IMR-90 (cell line): ENCODE data around the gene PRR5. TPM values are rescaled to one million over a fixed set of nuclear protein-coding genes. Genes with fewer than 3 reads are reported as not detected.

Experiments
- ATAC-seq: fragments of 200-7000 bp; cut with Tn5 transposase; 2 replicates; pipeline ENCODE4 v1.9.1; 2020; ENCODE audit warnings: low read depth, mild to moderate bottlenecking, moderate library complexity
- BruUV-seq: library from RNA; stranded (reverse); fragments of 400-500 nt; replicated peaks from 2 replicates; lab custom pipeline; 2021; lab: Mats Ljungman, UMichigan
- CTCF ChIA-PET: fragments of 300-600 bp; formaldehyde crosslinking; extraction: SDS; loops from one replicate; lab custom pipeline; 2021; ENCODE audit warnings: antibody characterized with exemption; lab: Yijun Ruan, JAX
- POLR2A ChIA-PET: fragments of 300-600 bp; sonication (Branson Sonifier 250); formaldehyde crosslinking; loops from one replicate; lab custom pipeline; 2022; ENCODE audit warnings: antibody characterized with exemption; ENCODE audit not compliant: unreplicated experiment; lab: Charles Lee
- DNase-seq: peaks from one replicate; pipeline ENCODE4 v3.0.0; 2013
- H2AFZ ChIP-seq: replicated peaks from 2 replicates; pipeline ENCODE3; 2013; ENCODE audit warnings: low read length, mild to moderate bottlenecking; ENCODE audit not compliant: poor library complexity
- H2AK5ac ChIP-seq: 2 replicates; pipeline ENCODE4 v1.6.1; 2013; ENCODE audit warnings: low read depth, low read length, inconsistent platforms
- H2AK9ac ChIP-seq: replicated peaks from 2 replicates; pipeline ENCODE3; 2013; ENCODE audit warnings: mild to moderate bottlenecking, low read depth, low read length, moderate library complexity; ENCODE audit not compliant: poor library complexity
- H2BK120ac ChIP-seq: 2 replicates; pipeline ENCODE4 v1.6.1; 2013; ENCODE audit warnings: low read depth, low read length, inconsistent platforms
- H2BK15ac ChIP-seq: 3 replicates; pipeline ENCODE4 v1.6.1; 2013; ENCODE audit warnings: low read depth, low read length, inconsistent platforms
- H2BK20ac ChIP-seq: 2 replicates; pipeline ENCODE4 v1.6.1; 2013; ENCODE audit warnings: low read depth, mild to moderate bottlenecking, inconsistent platforms, low read length, moderate library complexity
- H2BK5ac ChIP-seq: 2 replicates; pipeline ENCODE4 v1.6.1; 2013; ENCODE audit warnings: mild to moderate bottlenecking, low read depth, low read length, inconsistent platforms; ENCODE audit not compliant: poor library complexity, severe bottlenecking
- H3K14ac ChIP-seq: replicated peaks from 2 replicates; pipeline ENCODE4 v1.6.1; 2013; ENCODE audit warnings: low read depth, low read length, inconsistent platforms
- H3K18ac ChIP-seq: 2 replicates; pipeline ENCODE4 v1.6.1; 2013; ENCODE audit warnings: low read depth, low read length, control low read depth
- H3K23ac ChIP-seq: 2 replicates; pipeline ENCODE4 v1.6.1; 2013; ENCODE audit warnings: low read depth, low read length, inconsistent platforms
- H3K27ac ChIP-seq: 2 replicates; pipeline ENCODE4 v1.5.1; 2013; ENCODE audit warnings: mild to moderate bottlenecking, control low read depth, low read length; ENCODE audit not compliant: insufficient read depth
- H3K27me3 ChIP-seq: 2 replicates; pipeline ENCODE4 v1.6.1; 2013; ENCODE audit warnings: low read length; ENCODE audit not compliant: control insufficient read depth, insufficient read depth
- H3K36me3 ChIP-seq: 2 replicates; pipeline ENCODE4 v1.6.1; 2013; ENCODE audit warnings: low read length, mixed read lengths; ENCODE audit not compliant: control insufficient read depth, insufficient read depth
- H3K4ac ChIP-seq: 2 replicates; pipeline ENCODE4 v1.6.1; 2013; ENCODE audit warnings: low read depth, low read length, inconsistent platforms
- H3K4me1 ChIP-seq: 2 replicates; pipeline ENCODE4 v1.6.1; 2013; ENCODE audit warnings: low read length, mixed read lengths; ENCODE audit not compliant: control insufficient read depth, insufficient read depth
- H3K4me2 ChIP-seq: 2 replicates; pipeline ENCODE4 v1.6.1; 2013; ENCODE audit warnings: low read depth, mild to moderate bottlenecking, control low read depth, low read length, moderate library complexity
- H3K4me3 ChIP-seq: 2 replicates; pipeline ENCODE4 v1.5.1; 2013; ENCODE audit warnings: low read depth, mild to moderate bottlenecking, control low read depth, low read length, moderate library complexity; ENCODE audit not compliant: insufficient read depth
- H3K56ac ChIP-seq: 2 replicates; pipeline ENCODE4 v1.6.1; 2013; ENCODE audit warnings: low read length, inconsistent platforms; ENCODE audit not compliant: insufficient read depth; ENCODE audit errors: extremely low read depth
- H3K79me1 ChIP-seq, 2 experiments: 2 replicates each; pipeline ENCODE4 v1.6.1; 2013; ENCODE audit warnings: low read length in 2 of 2, inconsistent platforms in 1 of 2, low read depth in 1 of 2
- H3K9ac ChIP-seq: 2 replicates; pipeline ENCODE4 v1.6.1; 2013; ENCODE audit warnings: low read depth, low read length, control low read depth
- H3K9me1 ChIP-seq: 2 replicates; pipeline ENCODE4 v1.6.1; 2013; ENCODE audit warnings: low read length, inconsistent platforms; ENCODE audit not compliant: insufficient read depth
- H3K9me3 ChIP-seq: 2 replicates; pipeline ENCODE4 v1.6.1; 2013; ENCODE audit warnings: low read length; ENCODE audit not compliant: control insufficient read depth, insufficient read depth
- H4K20me1 ChIP-seq: 2 replicates; pipeline ENCODE4 v1.6.1; 2013; ENCODE audit warnings: low read length, inconsistent platforms; ENCODE audit not compliant: insufficient read depth
- H4K5ac ChIP-seq: 2 replicates; pipeline ENCODE4 v1.6.1; 2013; ENCODE audit warnings: mild to moderate bottlenecking, low read depth, low read length, control low read depth
- H4K8ac ChIP-seq, 2 experiments: 2 replicates each; pipeline ENCODE4 v1.6.1; 2013; ENCODE audit warnings: low read depth in 2 of 2, low read length in 2 of 2, control low read depth in 1 of 2, inconsistent platforms in 1 of 2
- H4K91ac ChIP-seq: 2 replicates; pipeline ENCODE4 v1.6.1; 2013; ENCODE audit warnings: low read depth, low read length, inconsistent platforms; ENCODE audit not compliant: insufficient read depth
- BHLHE40 ChIP-seq: fragments of 150-350 bp; IDR thresholded peaks from 2 replicates; pipeline ENCODE4 v1.6.1; 2016; ENCODE audit warnings: mild to moderate bottlenecking, low read depth, low read length
- CEBPB ChIP-seq: IDR thresholded peaks from 2 replicates; pipeline ENCODE4 v1.6.1; 2012; ENCODE audit warnings: low read depth, low read length, improper control_type of control experiment
- FOS ChIP-seq: fragments of 150-350 bp; IDR thresholded peaks from 2 replicates; pipeline ENCODE4 v1.6.1; 2016; ENCODE audit warnings: low read depth, low read length
- MAFK ChIP-seq: IDR thresholded peaks from 2 replicates; pipeline ENCODE4 v1.6.1; 2012; ENCODE audit warnings: low read depth, low read length, improper control_type of control experiment
- MAZ ChIP-seq: IDR thresholded peaks from 2 replicates; pipeline ENCODE4 v1.6.1; 2012; ENCODE audit warnings: low read depth, mild to moderate bottlenecking, low read length, improper control_type of control experiment, moderate library complexity, borderline replicate concordance
- MXI1 ChIP-seq: IDR thresholded peaks from 2 replicates; pipeline ENCODE4 v1.6.1; 2012; ENCODE audit warnings: low read depth, mild to moderate bottlenecking, low read length, moderate library complexity, borderline replicate concordance
- RAD21 ChIP-seq: IDR thresholded peaks from 2 replicates; pipeline ENCODE4 v1.6.1; 2012; ENCODE audit warnings: low read length, improper control_type of control experiment
- SMC3 ChIP-seq: fragments of 150-350 bp; IDR thresholded peaks from 2 replicates; pipeline ENCODE4 v1.6.1; 2016; ENCODE audit warnings: low read depth, mild to moderate bottlenecking, antibody characterized with exemption, low read length, moderate library complexity
- WGBS, 2 experiments: methylation state at CpG; one replicate each; pipeline versions ENCODE4 v1.1.5 to v1.1.7; 2013; ENCODE audit warnings: missing lambda C conversion rate in 2 of 2; ENCODE audit not compliant: insufficient read length in 1 of 2; ENCODE audit errors: extremely low coverage in 2 of 2; 5-methylcytosine and 5-hydroxymethylcytosine counted together
- dilution Hi-C: fragments of 300-500 bp; cut with HindIII; formaldehyde crosslinking; loops from one replicate; pipeline ENCODE4 v1.14.3; 2018; ENCODE audit warnings: low sequenced_read_pairs; ENCODE audit not compliant: unreplicated experiment
- in situ Hi-C: fragments of 300-500 bp; cut with MboI; formaldehyde crosslinking; loops from 3 replicates; pipeline ENCODE4 v1.14.3; 2019; ENCODE audit warnings: low sequenced_read_pairs, inconsistent platforms, mixed read lengths
- intact Hi-C: fragments of 100-400 bp; cut with micrococcal nuclease; formaldehyde crosslinking; loops from 2 replicates; pipeline ENCODE4 v1.10.0; 2022
- polyA plus RNA-seq, 3 experiments: library from polyadenylated mRNA; depleted of rRNA; stranded (reverse); fragments of >200 nt; gene quantifications; 2 replicates each; pipeline ENCODE4 v1.2.3, GENCODE V29; 2012; ENCODE audit warnings: low replicate concordance in 1 of 3
- total RNA-seq: library from RNA; depleted of rRNA; stranded (reverse); fragments of >200 nt; gene quantifications from 2 replicates; pipeline ENCODE4 v1.2.3, GENCODE V29; 2012
- TF ChIP-seq, protein P1 (sequence below): fragments of 150-350 bp; IDR thresholded peaks from 2 replicates; pipeline ENCODE4 v1.6.1; 2016; ENCODE audit warnings: low read depth, mild to moderate bottlenecking, low read length, moderate library complexity, borderline replicate concordance
- TF ChIP-seq, protein P2 (sequence below): fragments of 150-350 bp; IDR thresholded peaks from 2 replicates; pipeline ENCODE4 v1.6.1; 2017; ENCODE audit warnings: mild to moderate bottlenecking, antibody characterized with exemption, low read length, low read depth
- TF ChIP-seq, protein P3 (sequence below): conservative IDR thresholded peaks from 2 replicates; pipeline ENCODE4 v1.5.1; 2012; ENCODE audit warnings: mild to moderate bottlenecking, low read depth, low read length, improper control_type of control experiment

The PRR5 gene
- total and polyA plus RNA-seq, 2 of the 4 experiments (the other 2 are of a cell fraction) = 8.1 to 24.3 TPM

DNA sequence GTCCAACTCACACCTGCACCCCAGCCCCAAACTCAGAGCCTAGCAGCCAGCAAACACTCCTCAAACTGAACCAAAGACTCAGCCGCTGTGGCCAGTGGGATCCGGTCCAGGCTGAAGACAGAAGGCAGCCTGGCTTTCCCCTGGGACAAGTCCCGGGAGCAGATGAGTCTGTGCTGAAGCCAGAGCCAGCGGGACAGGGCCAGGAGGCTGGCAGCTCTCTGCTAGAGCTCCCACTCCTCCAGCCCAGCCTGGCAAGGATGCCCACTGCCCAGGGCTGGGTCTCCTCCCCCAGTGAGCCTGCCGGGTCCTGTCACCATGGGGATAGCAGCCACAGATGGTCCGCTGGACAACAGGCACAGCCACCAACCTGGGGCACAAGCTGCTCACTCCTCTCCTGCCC, 42.9 kb upstream of the PRR5 start:
- intact Hi-C loops = no loop called here
- DNase-seq = no peak
- WGBS, 2 experiments = 68% methylated on average over 4 of the region's 6 CpGs; no CpG with 5 or more reads in 1 of the 2 experiments

More for the DNA sequence above, 42.9 kb upstream of the PRR5 start:
- H3K4ac ChIP-seq = 0 out of 2 replicates have a peak overlapping the region, but pooled peaks have one; percentile 9
- no peak overlapping the region for H2AK5ac ChIP-seq
- H4K5ac ChIP-seq = no peak overlapping the region; the same call in 1 of the 2 replicates
- H3K56ac ChIP-seq = no peak overlapping the region
- TF ChIP-seq CEBPB = no peak
- no peak for TF ChIP-seq RAD21
- TF ChIP-seq, protein P1, sequence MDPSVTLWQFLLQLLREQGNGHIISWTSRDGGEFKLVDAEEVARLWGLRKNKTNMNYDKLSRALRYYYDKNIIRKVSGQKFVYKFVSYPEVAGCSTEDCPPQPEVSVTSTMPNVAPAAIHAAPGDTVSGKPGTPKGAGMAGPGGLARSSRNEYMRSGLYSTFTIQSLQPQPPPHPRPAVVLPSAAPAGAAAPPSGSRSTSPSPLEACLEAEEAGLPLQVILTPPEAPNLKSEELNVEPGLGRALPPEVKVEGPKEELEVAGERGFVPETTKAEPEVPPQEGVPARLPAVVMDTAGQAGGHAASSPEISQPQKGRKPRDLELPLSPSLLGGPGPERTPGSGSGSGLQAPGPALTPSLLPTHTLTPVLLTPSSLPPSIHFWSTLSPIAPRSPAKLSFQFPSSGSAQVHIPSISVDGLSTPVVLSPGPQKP = no peak
- no peak for TF ChIP-seq SMC3
- TF ChIP-seq, protein P2, sequence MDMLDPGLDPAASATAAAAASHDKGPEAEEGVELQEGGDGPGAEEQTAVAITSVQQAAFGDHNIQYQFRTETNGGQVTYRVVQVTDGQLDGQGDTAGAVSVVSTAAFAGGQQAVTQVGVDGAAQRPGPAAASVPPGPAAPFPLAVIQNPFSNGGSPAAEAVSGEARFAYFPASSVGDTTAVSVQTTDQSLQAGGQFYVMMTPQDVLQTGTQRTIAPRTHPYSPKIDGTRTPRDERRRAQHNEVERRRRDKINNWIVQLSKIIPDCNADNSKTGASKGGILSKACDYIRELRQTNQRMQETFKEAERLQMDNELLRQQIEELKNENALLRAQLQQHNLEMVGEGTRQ = no peak
- no peak for TF ChIP-seq FOS
- TF ChIP-seq MXI1 = no peak
- TF ChIP-seq, protein P3, sequence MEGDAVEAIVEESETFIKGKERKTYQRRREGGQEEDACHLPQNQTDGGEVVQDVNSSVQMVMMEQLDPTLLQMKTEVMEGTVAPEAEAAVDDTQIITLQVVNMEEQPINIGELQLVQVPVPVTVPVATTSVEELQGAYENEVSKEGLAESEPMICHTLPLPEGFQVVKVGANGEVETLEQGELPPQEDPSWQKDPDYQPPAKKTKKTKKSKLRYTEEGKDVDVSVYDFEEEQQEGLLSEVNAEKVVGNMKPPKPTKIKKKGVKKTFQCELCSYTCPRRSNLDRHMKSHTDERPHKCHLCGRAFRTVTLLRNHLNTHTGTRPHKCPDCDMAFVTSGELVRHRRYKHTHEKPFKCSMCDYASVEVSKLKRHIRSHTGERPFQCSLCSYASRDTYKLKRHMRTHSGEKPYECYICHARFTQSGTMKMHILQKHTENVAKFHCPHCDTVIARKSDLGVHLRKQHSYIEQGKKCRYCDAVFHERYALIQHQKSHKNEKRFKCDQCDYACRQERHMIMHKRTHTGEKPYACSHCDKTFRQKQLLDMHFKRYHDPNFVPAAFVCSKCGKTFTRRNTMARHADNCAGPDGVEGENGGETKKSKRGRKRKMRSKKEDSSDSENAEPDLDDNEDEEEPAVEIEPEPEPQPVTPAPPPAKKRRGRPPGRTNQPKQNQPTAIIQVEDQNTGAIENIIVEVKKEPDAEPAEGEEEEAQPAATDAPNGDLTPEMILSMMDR = no peak
- TF ChIP-seq MAFK = no peak
- no peak for TF ChIP-seq BHLHE40
- no peak for TF ChIP-seq MAZ
- no peaks in the 10 kb centered on the region for H3K36me3 ChIP-seq
- no peak overlapping the region for H3K23ac ChIP-seq
- H2BK20ac ChIP-seq = no peak overlapping the region
- H3K9ac ChIP-seq = no peak overlapping the region
- peak overlapping the region; percentile 19; the same call in 1 of the 2 replicates for H2BK120ac ChIP-seq
- no peak overlapping the region for H2BK5ac ChIP-seq
- H2AFZ ChIP-seq = peak overlapping the region; percentile 80
- no peak overlapping the region; the same call in 1 of the 2 replicates for H3K14ac ChIP-seq
- H3K18ac ChIP-seq = no peak overlapping the region; the same call in 1 of the 2 replicates
- no peak overlapping the region for H3K4me3 ChIP-seq
- no peaks in the 10 kb centered on the region; the same call in 1 of the 2 replicates for H4K20me1 ChIP-seq
- no TSS peak for BruUV-seq
- peak overlapping the region; percentile 50; the same call in 1 of the 3 replicates for H2BK15ac ChIP-seq
- H4K8ac ChIP-seq = peak overlapping the region; percentile 62 to 70; a peak in 2 of 4 replicates
- H3K27ac ChIP-seq = peak overlapping the region; percentile 9; the same call in 1 of the 2 replicates
- H3K27me3 ChIP-seq = no peaks in the 10 kb centered on the region
- ChIA-PET POLR2A (no interaction called here), CTCF (no interaction called here)
- in situ Hi-C loops (no loop called here), dilution Hi-C loops (no loop called here)
- no peak overlapping the region for H3K4me2 ChIP-seq
- peak overlapping the region; percentile 49 for H4K91ac ChIP-seq
- H2AK9ac ChIP-seq = peak overlapping the region; percentile 24
- peak; percentile 44 for ATAC-seq
- H3K9me3 ChIP-seq = no peaks in the 10 kb centered on the region
- no peaks in the 10 kb centered on the region for H3K79me1 ChIP-seq
- H3K9me1 ChIP-seq = no peaks in the 10 kb centered on the region; the same call in 1 of the 2 replicates
- H3K4me1 ChIP-seq = peaks cover 21% of the 10 kb centered on the region
